GM03348 (cell line): Measurements from ENCODE around the gene UBE3A.
"Not testable (repeated sequence)": the region's sequence is repeated elsewhere in the genome, so short reads cannot be mapped to it uniquely, and the experiment has no call there.

Source experiments
- DNase-seq: peaks from one replicate; pipeline ENCODE4 v3.0.0; 2012; ENCODE audit warnings: low spot score

UBE3A gene

DNA sequence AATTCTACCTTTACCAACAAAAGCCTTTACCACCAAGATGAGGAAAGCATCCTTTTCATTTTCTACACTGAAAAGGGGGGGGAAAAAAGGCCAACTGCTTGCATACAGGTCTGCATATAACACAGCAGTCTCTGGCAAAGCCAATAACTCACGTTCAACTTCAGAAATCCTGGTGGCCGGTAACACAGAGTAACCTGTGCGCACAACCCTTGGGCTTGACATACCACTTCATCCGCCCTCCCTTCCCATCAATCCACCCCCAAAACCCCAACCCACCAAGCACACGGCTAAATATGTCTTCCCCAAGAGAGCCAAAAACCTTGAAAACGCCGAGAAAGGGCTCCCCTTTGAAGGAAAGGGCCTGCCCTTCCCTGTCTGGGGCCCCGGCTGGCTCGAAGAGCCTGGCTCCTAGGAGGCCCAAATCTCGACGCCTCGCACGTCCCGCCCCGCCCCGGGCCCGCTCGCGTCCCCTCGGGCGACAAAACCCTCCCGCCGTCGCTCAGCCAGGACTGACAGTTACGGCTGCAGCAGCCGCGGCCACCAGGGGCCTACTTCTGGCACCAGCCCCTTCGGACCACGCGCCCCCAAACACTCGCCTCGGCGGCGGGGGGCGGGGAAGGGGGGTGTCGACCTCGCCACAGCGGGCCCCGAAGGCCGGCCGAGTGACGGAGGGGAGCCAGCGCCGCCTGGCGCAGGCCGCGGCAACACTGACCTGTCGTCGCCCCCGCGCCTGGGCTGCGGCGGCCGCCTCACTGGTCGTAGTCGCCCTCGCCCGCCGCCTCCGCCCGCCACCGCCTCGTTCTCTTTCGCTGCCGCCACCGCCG lies 835 bp downstream of the UBE3A start:
- DNase-seq: peak; percentile 68

DNA sequence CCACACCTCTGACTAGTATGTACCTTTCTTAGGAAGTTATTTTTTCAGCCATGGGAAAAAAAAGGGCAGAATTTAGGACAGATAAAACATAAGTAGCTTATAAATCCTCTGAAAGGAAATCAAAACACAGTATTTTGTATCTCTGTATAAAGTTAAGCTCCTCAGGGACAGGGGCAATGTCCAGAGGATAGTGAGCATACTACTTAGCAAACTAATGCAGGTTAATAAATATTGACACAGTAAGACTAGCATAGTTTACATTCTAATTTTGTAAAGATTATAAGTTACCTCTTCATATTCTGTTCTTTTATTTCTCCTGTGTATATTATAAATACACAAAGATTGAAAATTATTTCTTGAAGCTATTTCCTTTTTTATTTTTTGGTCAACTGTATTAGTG lies 2.1 kb downstream of the UBE3A start:
- no peak for DNase-seq

DNA sequence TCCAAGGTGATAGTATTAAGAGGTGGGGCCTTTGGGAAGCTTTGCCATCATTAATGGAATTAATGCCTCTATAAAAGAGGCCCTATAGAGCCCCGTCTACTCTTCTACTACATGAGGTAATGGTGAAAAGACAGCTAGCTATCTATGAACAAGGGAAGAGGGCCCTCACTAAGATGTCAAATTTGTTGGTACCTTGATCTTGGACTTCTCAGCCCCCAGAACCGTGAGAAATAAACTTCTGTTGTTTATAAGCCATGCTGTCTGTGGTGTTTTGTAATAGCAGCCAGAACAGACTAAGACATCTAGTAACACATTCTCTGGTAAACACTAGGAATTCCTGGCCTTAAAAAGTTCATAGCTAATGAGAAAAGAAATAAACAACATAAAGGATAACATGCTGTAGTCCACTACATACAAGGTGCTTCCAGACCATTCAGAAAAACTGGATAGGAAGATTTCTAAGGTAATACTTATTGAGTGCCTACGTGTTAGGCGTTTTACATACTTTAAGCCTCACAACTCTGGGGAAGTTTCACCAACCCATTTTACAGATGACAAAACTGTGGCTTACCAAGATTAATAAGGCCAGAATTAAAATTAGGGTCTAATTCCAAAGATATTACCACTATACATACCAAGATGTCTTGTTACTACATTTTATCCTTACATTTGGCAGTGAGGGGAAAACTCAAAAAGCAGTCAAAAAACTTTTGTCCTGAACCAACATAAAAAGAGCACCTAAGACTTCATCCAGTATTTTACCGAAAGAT lies 3.2 kb downstream of the UBE3A start:
- no peak for DNase-seq

DNA sequence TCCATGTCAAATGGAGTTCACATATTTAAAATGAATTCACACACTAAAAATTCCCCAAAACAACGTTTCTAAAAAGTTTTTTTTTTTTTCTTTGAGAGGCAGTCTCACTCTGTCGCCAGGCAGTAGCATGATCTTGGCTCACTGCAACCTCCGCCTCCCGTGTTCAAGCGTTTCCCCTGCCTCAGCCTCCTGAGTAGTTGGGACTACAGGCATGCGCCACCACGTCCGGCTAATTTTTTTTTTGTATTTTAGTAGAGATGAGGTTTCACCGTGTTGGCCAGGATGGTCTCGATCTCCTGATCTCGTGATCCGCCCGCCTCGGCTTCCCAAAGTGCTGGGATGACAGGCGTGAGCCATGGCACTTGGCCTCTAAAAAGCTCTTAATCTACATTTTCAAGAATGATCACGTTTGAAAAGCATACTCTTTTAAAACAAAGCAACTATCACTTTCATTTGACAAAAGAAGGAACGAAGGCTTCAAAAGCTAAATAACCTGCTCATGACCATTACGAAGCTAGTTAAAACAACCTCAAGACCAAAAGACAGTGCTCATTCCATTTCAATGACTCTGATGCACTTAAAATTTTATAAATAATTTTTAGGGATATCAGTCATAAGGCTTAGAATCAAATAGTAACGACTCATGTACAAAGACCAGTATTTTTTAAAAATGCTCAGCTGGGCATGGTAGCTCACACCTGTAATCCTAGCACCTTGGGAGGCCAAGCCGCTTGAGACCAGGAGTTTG lies 5.5 kb downstream of the UBE3A start:
- DNase-seq: no peak

DNA sequence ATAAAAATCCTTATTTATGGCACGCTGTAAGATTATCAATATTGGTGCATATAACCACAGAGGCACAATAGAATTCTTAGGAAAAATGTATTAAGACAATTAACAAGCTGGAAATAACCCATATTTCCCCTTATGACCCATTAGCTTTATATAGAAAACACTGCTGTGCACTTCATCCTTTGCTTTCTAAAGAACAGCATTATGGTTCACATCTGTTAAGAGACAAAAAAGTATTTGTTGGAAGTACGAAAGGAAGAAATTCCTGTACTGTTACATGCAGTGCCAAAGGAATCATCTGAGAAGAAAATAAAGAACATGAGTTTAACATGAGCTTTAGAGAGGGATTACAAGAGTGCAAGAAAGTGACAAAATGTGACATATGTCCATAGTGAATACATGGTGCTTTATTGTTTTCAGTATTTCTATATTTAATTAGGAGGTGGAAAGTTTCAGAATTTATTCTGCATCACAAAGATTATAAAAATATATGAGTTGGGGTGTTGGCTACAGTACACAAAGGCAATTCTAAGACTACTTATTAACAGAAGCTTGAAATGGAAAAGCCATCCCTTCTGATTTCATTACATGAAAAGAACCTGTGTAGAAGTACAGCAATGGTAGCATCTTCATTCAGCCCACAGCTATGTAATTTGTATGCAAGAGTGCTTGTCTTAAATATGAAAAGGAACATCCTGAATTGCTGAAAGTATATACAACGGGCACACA lies 6.8 kb downstream of the UBE3A start:
- no peak for DNase-seq

DNA sequence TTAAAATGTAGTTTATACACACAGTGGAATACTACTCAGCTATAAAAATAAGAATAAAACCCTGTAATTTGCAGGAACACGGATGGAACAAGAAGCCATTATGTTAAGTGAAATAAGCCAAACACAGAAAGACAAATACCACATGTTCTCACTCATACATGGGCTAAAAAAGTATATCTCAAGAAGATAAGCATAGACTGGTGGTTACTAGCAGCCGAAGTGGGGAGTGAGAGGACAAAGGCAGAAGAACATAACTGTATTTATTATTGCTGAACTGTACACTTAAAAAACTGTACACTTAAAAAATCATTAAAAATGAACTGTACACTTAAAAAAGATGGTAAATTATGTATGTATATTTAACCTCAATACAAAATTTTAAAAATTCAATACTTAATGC lies 11.0 kb downstream of the UBE3A start:
- no peak for DNase-seq

DNA sequence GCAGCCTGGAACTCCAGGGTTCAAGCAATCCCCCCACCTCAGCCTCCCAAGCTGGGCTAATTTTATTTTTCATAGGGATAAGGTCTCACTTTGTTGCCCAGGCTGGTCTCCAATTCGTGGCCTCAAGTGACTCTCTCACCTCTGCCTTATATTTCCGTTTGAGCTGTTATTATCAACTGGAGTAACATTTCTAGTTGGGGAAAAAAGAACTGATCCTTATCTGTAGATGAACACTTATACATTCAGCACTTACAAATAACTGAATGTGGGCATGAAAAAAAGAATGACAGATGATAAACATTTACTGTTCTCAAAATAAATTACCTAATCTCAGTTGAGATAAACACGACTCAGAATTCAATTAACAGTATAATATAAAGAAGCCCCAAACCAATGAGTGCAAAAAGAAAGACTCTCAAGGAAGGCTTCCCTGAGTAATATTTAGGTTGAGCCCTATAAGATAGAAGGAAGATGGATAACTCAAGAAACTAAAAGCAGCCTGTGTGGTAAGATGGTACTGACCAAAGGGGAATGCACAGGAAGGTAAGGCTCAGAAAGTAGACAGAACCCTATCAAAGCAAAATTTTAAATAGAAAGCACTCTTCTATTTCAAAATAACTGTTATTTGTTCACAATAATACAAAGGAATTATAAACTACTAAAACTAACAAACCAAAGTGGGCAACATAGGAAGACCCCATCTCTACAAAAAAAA lies 11.8 kb downstream of the UBE3A start:
- no peak for DNase-seq

DNA sequence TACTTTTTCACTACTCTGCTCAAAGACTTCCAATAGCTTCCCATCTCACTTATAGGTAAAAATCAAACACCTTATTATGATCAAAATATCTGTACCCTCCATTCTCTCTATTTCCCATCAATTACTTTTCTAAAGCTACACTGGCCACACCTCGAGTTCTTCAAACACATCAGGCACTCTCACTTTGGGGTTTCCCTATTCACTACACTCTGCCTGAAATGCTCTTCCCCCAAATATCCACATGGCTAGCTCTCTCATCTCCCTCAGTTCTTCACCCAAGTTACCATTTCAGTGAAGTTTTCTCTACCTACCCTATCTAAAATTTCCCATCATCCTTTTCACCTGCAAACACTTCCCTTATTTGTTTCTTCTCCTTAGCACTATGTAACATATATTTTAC lies 14.8 kb downstream of the UBE3A start:
- DNase-seq: no peak

DNA sequence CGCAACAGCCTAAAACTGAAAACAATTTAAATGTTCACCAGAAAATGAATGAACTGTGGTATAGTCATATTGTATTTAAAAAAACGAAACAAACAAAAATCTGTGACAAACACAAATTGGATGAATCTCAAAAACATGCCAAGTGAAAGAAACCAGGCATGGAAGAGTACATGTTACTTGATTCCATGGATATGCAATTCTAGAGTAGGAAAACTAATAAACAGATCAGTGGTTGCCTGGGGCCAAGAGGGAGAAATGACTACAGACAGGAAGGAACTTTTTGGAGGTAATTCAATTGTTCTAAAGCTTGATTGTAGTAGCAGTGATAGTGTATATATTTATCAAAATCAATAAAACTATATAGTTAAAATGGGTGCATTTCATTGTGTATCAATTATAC lies 16.8 kb downstream of the UBE3A start:
- DNase-seq: no peak

DNA sequence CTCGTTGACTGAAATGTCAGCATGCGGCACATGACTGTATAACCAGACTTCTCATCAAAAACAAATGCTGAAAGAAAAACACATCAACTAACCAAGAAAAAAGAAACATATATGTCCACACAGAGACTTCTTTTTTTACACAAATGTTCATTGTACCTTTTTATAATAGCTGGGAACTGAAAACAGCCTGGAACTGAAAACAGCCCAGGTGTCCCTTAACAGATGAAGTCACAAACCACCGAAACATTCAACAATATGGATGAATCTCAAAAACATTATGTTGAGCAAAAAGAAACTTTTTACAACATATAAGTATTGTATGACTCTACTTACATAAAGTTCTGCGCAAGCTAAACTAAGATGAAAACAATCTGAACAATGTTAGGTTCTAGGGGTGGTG lies 20.6 kb downstream of the UBE3A start:
- no peak for DNase-seq

DNA sequence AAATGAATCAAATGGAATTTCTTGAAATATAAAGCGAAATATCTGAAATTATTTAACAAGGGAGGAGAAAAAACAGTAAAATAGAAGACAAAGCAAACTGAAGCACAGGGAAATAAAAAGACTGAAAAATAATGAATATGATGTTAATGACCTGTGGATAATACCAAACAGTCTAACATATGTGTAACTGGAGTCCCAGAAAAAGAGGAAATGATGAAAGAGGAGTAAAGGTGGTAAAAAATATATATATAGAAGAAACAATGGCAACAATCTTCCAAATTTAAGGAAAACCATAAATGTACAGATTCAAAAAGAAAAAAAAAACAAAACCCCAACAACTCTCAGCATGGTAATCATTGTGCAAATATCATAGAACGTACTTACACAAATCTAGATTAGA lies 21.2 kb downstream of the UBE3A start:
- no peak for DNase-seq

DNA sequence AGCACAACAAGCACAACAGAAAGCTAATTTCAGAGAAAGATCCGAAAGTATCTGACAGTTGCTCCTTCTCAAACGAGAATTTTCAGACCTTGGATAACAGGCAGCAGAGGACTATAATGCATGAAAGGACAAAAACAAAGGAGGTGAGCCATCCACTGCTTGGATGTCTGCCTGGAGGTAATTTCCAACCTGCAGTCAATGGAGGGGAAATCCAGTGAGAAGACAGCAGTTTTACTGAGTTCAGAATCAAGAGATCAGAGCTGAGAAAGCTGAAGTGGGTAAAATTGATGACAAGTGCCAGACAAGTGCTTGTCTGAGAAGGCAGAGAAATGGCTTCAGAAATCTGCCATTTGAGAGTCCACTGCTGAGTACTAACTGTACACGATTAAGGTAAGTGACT lies 22.1 kb downstream of the UBE3A start:
- no peak for DNase-seq

DNA sequence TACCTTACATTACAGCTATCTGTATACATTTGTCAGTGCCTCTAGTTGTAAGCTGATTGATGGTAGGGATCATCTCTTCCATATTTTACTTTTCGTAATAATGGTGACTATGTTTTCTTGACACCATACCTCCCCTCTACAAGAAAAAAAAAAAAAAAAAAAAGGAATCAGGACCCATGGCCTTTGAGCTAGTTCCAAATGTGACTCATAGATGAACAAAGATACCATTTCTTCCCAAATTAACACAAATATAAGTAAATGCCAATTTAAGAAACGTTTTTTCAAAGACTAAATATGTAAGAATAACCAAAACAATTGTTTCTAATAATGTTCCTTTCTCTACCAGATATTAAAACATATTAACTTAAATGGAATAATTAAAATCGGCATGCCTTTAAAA lies 23.1 kb downstream of the UBE3A start:
- DNase-seq: no peak

DNA sequence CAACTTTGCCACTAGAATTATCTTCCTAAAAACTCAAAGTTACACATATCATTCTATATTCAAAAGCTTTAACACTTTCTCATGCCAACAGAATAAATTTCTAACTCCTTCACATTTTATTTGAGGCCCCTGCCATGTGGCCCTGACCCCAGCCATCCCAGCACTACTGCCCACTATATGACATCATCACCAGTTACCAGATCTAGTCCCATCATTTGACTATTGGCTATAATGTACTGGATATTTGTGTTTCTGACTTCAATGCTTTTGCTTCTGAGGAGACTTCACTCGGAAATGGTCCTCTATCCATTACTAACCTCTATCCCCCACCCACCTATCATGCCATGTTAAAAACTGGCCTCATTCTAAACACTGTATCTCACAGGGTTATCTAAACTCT lies 23.6 kb downstream of the UBE3A start:
- DNase-seq: no peak

DNA sequence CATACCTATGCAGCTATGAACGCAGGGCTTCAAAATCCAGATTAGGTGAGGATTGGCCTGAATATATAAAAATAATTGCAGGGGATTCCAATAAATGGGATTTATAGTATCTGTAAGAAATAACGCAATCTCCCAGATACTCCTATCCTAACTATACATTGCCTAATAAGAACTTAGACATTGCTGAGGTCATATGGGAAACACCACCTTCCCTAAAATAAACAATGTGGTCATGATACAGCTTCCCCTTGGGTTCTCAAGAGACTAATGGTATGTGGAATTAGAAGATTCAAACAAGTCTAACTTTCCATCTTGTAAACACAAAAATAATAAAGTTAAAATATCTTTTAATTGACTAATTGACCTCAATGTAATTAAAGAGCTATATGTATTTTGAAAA lies 28.2 kb downstream of the UBE3A start:
- DNase-seq: no peak

DNA sequence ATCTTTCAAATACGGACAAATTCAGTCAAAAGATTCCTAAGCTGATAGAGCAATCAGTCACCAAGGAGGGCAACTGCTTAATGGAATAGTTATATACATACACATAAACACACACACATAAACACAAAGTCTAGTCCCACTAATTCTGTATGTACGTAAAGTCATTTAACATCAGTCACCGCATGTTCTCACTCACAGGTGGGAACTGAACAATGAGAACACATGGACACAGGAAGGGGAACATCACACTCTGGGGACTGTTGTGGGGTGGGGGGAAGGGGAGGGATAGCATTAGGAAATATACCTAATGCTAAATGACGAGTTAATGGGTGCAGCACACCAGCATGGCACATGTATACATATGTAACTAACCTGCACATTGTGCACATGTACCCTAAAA lies 29.1 kb downstream of the UBE3A start:
- DNase-seq: not testable (repeated sequence)

DNA sequence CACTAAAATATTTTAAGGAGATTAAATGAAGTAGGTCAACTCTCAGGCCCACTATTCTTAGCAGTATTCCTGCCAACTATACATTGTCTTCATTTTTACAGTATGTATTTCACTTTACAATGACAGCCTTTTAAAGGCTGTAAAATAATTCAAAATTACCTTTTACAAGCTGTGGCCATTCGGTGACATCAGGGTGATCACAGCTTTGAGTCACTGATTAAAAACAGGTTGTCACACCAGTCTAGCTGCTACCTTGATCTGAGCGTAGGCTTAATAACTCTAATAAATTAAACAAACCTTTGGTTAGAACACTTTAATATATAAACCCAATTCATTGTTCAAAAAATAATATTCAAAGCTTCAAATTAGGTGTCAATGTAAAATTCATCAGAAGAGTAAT lies 29.9 kb downstream of the UBE3A start:
- DNase-seq: no peak

DNA sequence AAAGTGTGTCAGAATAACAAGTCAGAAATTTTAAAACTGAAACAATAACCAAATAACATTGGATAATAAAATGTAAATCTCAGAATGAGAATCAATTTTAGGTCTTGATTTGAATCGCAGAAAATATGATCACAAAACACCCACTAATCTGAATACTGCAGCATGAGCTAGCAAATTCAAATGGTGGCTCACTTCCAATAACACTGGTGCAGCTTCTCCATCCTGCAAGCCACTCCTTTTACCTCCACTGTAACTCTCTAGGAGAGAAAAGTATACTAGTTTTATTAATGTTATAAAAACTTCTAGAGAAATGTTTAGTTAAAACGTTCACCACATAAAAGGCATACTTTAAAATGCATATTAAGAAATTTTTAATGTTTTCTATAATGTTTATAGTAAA lies 30.4 kb downstream of the UBE3A start:
- peak; percentile 4 for DNase-seq

DNA sequence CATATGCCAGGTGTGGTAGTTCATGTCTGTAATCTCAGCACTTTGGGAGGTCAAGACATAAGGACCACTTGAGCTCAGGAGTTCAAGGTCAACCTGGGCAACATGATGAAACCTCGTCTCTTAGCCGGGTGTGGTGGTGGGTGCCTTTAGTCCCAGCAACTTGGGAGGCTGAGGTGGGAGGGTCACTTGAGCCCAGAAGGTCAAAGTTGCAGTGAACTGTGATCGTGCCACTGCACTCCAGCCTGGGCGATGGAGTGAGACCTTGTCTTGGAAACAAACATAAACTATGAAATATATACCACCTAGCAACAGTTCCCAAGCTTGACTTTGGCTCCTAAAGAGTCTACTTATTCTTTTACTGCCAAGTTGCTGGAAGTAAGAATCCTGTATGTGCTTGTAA lies 30.9 kb downstream of the UBE3A start:
- DNase-seq: no peak

DNA sequence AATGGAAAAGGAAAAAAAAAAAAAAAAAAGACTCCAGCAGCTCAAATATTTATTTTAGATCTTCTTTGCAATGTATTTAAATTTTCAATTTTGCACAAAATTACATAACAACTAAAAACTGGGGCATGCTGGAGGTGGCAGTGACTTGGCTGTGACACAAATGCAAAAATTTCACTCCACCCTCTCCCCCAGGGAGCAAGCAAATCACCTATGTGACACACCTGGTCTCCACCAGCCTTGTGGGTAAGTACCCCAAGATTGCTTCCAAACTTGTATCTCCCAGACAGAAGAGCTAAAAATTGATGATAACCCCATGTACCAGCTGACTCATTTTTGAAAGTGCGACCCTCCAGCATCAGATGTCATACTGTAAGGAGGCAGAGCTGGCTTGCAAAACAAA lies 32.0 kb downstream of the UBE3A start:
- no peak for DNase-seq

DNA sequence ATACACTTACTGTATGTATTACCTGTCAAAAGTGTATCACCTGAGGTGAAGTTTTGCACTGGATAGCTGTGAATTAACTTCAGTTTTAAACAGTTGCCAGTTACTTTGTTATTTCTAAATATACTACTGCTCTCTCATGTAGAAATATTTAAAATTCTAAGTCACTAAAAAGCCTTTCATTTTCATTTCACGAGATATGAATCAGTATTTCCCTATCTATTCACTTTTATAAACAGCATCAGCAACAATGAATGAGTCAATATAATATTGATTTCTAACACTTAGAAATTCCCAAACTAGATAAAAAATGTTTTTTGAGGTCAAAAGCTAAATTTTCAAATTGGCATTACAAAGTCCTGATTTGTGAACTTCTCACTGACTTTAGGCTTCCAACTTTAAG lies 32.6 kb downstream of the UBE3A start:
- no peak for DNase-seq

DNA sequence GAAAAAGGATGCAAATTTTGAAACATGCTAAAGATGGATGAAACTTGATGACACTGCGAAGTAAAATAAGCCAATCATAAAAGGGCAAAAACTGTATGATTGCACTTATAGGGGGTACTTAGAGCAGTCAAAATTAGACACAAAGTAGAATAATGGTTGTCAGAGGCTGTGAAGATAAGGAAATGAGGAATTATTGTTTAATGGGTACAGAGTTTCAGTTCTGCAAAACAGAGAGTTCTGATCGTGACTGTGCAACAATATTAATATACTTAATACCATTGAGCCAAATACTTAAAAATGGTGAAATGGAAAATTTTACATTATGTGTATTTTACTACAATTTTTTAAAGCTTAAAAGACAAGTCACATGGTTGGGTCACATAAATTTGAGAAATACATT lies 35.1 kb downstream of the UBE3A start:
- DNase-seq: no peak
